Transverse colon (tissue), 4 donors: ENCODE results near the gene OLIG1. TPM values are rescaled to one million over a fixed set of nuclear protein-coding genes. Genes with fewer than 3 reads are reported as not detected.

Source experiments
- DNase-seq: peaks from one replicate; pipeline ENCODE4 v3.0.0-alpha.2; 2019
- H3K27ac ChIP-seq, 4 donors: fragments of 200-600 bp; sonication (generic); 2 replicates each; pipeline ENCODE4 v1.5.1; 2016 to 2018; ENCODE audit warnings: inconsistent platforms in 4 of 4
- H3K27me3 ChIP-seq: fragments of 200-600 bp; sonication (generic); 2 replicates; pipeline ENCODE4 v1.5.1; 2017; ENCODE audit warnings: inconsistent platforms
- H3K36me3 ChIP-seq, 4 donors: fragments of 200-600 bp; sonication (generic); 2 replicates each; pipeline ENCODE4 v1.5.1; 2017 to 2019; ENCODE audit warnings: inconsistent platforms in 4 of 4
- H3K4me1 ChIP-seq, 4 donors: fragments of 200-600 bp; sonication (generic); 2 replicates each; pipeline ENCODE4 v1.5.1; 2017 to 2020; ENCODE audit warnings: inconsistent platforms in 4 of 4
- H3K4me3 ChIP-seq, 4 donors: fragments of 200-600 bp; sonication (generic); 1 replicate in 1 of 4; 2 replicates in 3 of 4; pipeline versions ENCODE4 v1.5.1 to v1.6.1; 2017 to 2019; ENCODE audit warnings: inconsistent platforms in 4 of 4
- H3K9me3 ChIP-seq, 2 donors: fragments of 200-600 bp; sonication (generic); 2 replicates each; pipeline ENCODE4 v1.5.1; 2017 to 2019; ENCODE audit warnings: inconsistent platforms in 2 of 2
- CTCF ChIP-seq, 5 experiments: fragments of 200-600 bp in 3 of 5; fragments of 450-650 bp in 2 of 5; sonication (generic) in 3 of 5; IDR thresholded peaks; 1 replicate in 2 of 5; 2 replicates in 3 of 5; pipeline ENCODE4 v1.5.1; 2016 to 2017; ENCODE audit warnings: antibody characterized with exemption in 5 of 5, inconsistent platforms in 3 of 5, mild to moderate bottlenecking in 2 of 5, moderate library complexity in 1 of 5
- EP300 ChIP-seq: sonication (generic); formaldehyde crosslinking; IDR thresholded peaks from one replicate; pipeline ENCODE4 v1.6.1; 2017; ENCODE audit warnings: antibody characterized with exemption, low read depth
- POLR2A ChIP-seq: fragments of 450-650 bp; IDR thresholded peaks from one replicate; pipeline ENCODE4 v1.6.1; 2016; ENCODE audit warnings: antibody characterized with exemption, mild to moderate bottlenecking, moderate library complexity
- POLR2AphosphoS5 ChIP-seq, 3 donors: sonication (generic); formaldehyde crosslinking; IDR thresholded peaks; one replicate each; pipeline ENCODE4 v1.6.1; 2016; ENCODE audit warnings: antibody characterized with exemption in 3 of 3
- WGBS, 2 donors: methylation state at CpG; one replicate each; pipeline ENCODE4 v1.1.5; 2018; ENCODE audit warnings: low coverage in 1 of 2; 5-methylcytosine and 5-hydroxymethylcytosine counted together
- in situ Hi-C, 4 donors: fragments of 200-750 bp; cut with MboI; loops; one replicate each; pipeline versions ENCODE4 v1.15.0 to v1.15.1; 2017; ENCODE audit warnings: low sequenced_read_pairs in 3 of 4, low pct_ligation_motif_present in 1 of 4, low pct_unique_long_range_greater_than_20kb in 1 of 4
- intact Hi-C: fragments of 100-400 bp; cut with DNase I; formaldehyde crosslinking; loops from one replicate; pipeline ENCODE4 v1.15.1; 2023; ENCODE audit warnings: low total_unique reads
- total RNA-seq, 4 donors: library from RNA; depleted of rRNA; stranded (reverse); fragments of >200 nt; gene quantifications; one replicate each; pipeline ENCODE4 v1.1.0, GENCODE V29; 2016

Gene OLIG1
- total RNA-seq, 4 donors from 2014 or later: not detected

GRCh38 chr21:33080376-33080775 lies 10.4 kb downstream of the OLIG1 start:
- Histone ChIP-seq H3K4me3 (no peak overlapping the region), H3K27ac (no peak overlapping the region), H3K4me1 (no peaks in the 10 kb centered on the region), H3K36me3 (no peaks in the 10 kb centered on the region), H3K9me3 (no peaks in the 10 kb centered on the region), H3K27me3 (peaks cover 26% of the 10 kb centered on the region)
- in situ Hi-C loops: no loop called here
- intact Hi-C loops: no loop called here
- WGBS, 2 donors: 47 to 77% methylated on average over 1 to 3 of the region's 3 CpGs
- TF ChIP-seq POLR2AphosphoS5 (IDR thresholded peaks at IDR 0.05) (no peak), CTCF (IDR thresholded peaks at IDR 0.05) (no peak), EP300 (no peak), POLR2A (no peak)
- DNase-seq: no peak

- H3K27me3 ChIP-seq: peaks cover 24% of the 10 kb centered on the region
- intact Hi-C loops: no loop called here
- H3K9me3 ChIP-seq: no peaks in the 10 kb centered on the region
- H3K36me3 ChIP-seq: no peaks in the 10 kb centered on the region
- TF ChIP-seq POLR2A (no peak), EP300 (no peak), POLR2AphosphoS5 (IDR thresholded peaks at IDR 0.05) (no peak), CTCF (IDR thresholded peaks at IDR 0.05) (no peak)
- WGBS, 2 donors: 74% methylated on average over 3 of the region's 3 CpGs; no CpG with 5 or more reads in 1 of the 2 donors
- no peak overlapping the region for H3K27ac ChIP-seq
- no peak for DNase-seq
- in situ Hi-C loops: no loop called here
- H3K4me1 ChIP-seq: no peaks in the 10 kb centered on the region
- no peak overlapping the region for H3K4me3 ChIP-seq
Observed at GRCh38 chr21:33080776-33081175, 10.8 kb downstream of the OLIG1 start.

- H3K27me3 ChIP-seq: peaks cover 12% of the 10 kb centered on the region
- no peaks in the 10 kb centered on the region for H3K36me3 ChIP-seq
- DNase-seq: no peak
- in situ Hi-C loops (no loop called here), intact Hi-C loops (no loop called here)
- no peaks in the 10 kb centered on the region for H3K9me3 ChIP-seq
- WGBS, 2 donors: 50 to 54% methylated on average over 4 to 5 of the region's 5 CpGs
- H3K4me3 ChIP-seq: no peak overlapping the region
- H3K4me1 ChIP-seq: no peaks in the 10 kb centered on the region
- no peak overlapping the region for H3K27ac ChIP-seq
- no peak for TF ChIP-seq CTCF (IDR thresholded peaks at IDR 0.05)
- no peak for TF ChIP-seq POLR2A
- TF ChIP-seq EP300: no peak
- TF ChIP-seq POLR2AphosphoS5 (IDR thresholded peaks at IDR 0.05): no peak
Observed at GRCh38 chr21:33088384-33088783, 18.4 kb downstream of the OLIG1 start.

- no peaks in the 10 kb centered on the region for H3K9me3 ChIP-seq
- no peak overlapping the region for H3K27ac ChIP-seq
- 69 to 72% methylated on average over 3 to 4 of the region's 4 CpGs for WGBS, 2 donors
- no peaks in the 10 kb centered on the region for H3K36me3 ChIP-seq
- peaks cover 12% of the 10 kb centered on the region for H3K27me3 ChIP-seq
- no peak overlapping the region for H3K4me3 ChIP-seq
- TF ChIP-seq CTCF (IDR thresholded peaks at IDR 0.05): no peak
- TF ChIP-seq EP300: no peak
- TF ChIP-seq POLR2AphosphoS5 (IDR thresholded peaks at IDR 0.05): no peak
- no peak for TF ChIP-seq POLR2A
- no peak for DNase-seq
- H3K4me1 ChIP-seq: no peaks in the 10 kb centered on the region
- intact Hi-C loops (no loop called here), in situ Hi-C loops (no loop called here)
Observed at GRCh38 chr21:33089395-33090119, 19.6 kb downstream of the OLIG1 start.
